ENCODE results near the gene ARID1B. TPM values are rescaled to one million over a fixed set of nuclear protein-coding genes. Genes with fewer than 3 reads are reported as not detected.

Gene ARID1B
- total and polyA plus RNA-seq, 2 donors: 36.2 to 213 TPM

DNA sequence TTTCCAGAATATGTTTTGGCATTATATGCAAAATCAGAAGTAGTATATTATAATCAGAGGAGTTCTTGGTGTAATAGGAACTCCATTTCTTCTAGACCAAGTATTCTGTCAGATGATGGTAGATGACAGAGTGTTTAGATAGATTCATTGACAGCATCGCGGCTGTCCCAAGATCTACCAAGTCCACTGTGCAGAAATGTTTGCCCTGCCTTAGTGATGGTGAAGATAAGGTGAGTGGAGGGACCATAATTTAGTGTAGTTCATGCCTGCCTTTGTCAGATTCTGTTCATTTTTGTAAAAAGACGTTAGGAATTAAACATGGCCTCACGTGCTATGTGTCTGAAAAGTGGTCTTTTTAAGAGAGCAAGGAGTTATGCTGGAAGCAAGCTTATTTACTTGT is 270.1 kb downstream of the ARID1B start:
- no peak overlapping the region for H3K27ac ChIP-seq (ENCODE audit: low read depth)
- no peaks in the 10 kb centered on the region for H3K4me1 ChIP-seq (ENCODE audit: insufficient read depth)
- H3K4me3 ChIP-seq (ENCODE audit: low read depth, low read length): no peak overlapping the region
- no peaks in the 10 kb centered on the region for H3K36me3 ChIP-seq (ENCODE audit: insufficient read depth)
- no peak for DNase-seq (ENCODE audit: extremely low spot score)
- WGBS: 80% methylated on average over 4 of the region's 4 CpGs

DNA sequence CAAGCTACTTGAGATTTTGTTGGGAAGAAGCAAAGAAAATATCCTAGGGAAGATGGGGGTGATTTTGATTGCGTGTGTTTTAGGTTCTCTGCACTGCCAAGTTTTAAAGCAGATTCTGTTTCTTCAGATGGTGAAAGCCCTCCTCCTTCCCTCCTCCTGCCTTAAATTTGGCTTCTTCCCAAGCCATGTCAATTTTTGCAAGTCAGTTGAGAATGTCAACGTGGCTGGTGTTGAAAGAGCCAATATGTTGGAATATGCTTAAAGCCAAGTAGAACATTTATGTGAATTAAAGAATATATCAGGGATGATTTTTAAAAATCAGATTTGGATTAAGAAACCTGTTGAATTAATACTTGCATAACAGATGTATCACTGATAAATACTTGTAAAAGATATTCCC is 270.8 kb downstream of the ARID1B start:
- Histone ChIP-seq H3K36me3 (ENCODE audit: insufficient read depth) (no peaks in the 10 kb centered on the region), H3K4me3 (ENCODE audit: low read depth, low read length) (no peak overlapping the region), H3K4me1 (ENCODE audit: insufficient read depth) (no peaks in the 10 kb centered on the region), H3K27ac (ENCODE audit: low read depth) (no peak overlapping the region)
- 39% methylated on average over 2 of the region's 2 CpGs for WGBS
- no peak for DNase-seq (ENCODE audit: extremely low spot score)

DNA sequence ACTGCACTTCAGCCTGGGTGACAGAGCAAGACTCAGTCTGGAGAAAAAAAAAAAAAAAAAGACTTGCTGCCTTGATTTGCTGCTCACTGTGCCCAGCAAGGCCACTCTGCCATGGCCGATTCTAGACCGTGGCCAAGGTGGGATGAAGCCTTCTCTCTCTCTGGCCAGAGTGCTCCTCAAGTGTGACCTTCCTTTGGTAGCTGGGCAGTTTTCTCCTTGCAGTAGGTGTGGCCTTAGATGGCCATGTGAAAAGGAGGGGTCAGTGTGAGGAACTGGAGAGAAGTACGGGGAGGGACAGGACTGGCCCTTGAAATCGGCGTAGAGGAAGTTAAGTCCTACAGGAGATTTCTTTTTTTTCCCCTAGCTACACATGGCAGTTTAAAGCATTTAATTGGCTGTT is 272.0 kb downstream of the ARID1B start:
- no peaks in the 10 kb centered on the region for H3K4me1 ChIP-seq (ENCODE audit: insufficient read depth)
- no peak for DNase-seq (ENCODE audit: extremely low spot score)
- no peak overlapping the region for H3K4me3 ChIP-seq (ENCODE audit: low read depth, low read length)
- no peaks in the 10 kb centered on the region for H3K36me3 ChIP-seq (ENCODE audit: insufficient read depth)
- H3K27ac ChIP-seq (ENCODE audit: low read depth): no peak overlapping the region
- WGBS: 85% methylated on average over 5 of the region's 5 CpGs

DNA sequence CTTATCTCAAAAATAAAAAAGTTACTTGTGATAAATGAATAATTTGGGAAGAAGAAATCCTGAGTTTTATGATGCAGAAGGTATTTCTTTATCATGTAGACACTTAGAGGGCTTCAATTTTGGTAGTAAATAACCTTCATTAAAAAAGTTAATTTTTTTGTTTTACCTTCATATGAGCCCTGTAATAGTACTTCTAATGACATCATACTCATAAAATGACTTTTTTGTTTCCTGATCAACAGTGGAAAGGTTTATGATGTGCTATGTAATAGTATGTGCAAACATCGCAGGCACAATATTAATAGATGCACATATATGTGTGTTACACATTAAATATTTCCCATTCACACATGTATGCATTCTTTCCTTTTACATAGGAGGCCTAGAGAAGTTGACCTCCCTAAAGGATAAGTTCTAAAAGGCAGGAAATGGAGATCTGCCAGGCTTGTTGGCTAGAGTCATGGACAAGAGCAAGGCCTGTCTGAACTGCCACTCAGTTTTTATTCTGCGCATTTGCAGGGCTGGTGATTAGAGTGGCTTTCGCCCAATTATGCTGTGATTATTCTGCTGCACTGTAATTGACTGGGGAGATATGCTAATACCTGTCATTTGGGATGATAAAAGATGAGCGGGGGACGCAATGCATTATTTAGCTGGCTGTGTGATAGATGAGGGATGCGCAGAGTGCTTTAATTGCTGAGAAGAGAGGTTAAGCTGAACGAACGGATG is 273.5 kb downstream of the ARID1B start:
- no peaks in the 10 kb centered on the region for H3K4me1 ChIP-seq (ENCODE audit: insufficient read depth)
- WGBS: 75% methylated on average over 8 of the region's 8 CpGs
- DNase-seq (ENCODE audit: extremely low spot score): no peak

DNA sequence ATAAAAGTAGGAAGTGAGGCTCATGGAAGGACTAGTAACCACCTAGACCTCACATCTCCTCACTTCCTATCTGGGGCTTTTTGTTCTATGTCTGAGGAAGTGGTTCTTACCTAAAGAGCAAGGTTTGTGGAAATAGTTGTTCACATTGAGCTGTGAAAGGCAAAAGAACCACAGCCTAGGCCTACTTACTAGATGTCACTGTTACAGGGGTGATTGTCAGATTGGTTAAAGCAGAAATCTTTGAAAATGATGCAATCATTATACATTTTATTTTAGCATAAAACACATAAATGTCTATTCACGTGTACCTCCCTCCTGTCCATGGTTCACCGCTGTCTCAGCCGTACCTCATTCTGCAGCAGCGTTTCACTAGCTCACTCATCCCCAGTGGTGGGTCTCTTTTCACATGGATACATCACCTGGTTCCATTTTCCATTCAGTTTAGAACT is 277.4 kb downstream of the ARID1B start:
- whole genome bisulfite sequencing: 91% methylated on average over 4 of the region's 4 CpGs
- no peak for DNase-seq (ENCODE audit: extremely low spot score)
- H3K4me1 ChIP-seq (ENCODE audit: insufficient read depth): no peaks in the 10 kb centered on the region
- no peak overlapping the region for H3K27ac ChIP-seq (ENCODE audit: low read depth)
- no peaks in the 10 kb centered on the region for H3K36me3 ChIP-seq (ENCODE audit: insufficient read depth)
- H3K4me3 ChIP-seq (ENCODE audit: low read depth, low read length): no peak overlapping the region

More for the DNA sequence above, 273.5 kb downstream of the ARID1B start:
- Histone ChIP-seq H3K4me3 (ENCODE audit: low read depth, low read length) (no peak overlapping the region), H3K27ac (ENCODE audit: low read depth) (no peak overlapping the region), H3K36me3 (ENCODE audit: insufficient read depth) (no peaks in the 10 kb centered on the region)

DNA sequence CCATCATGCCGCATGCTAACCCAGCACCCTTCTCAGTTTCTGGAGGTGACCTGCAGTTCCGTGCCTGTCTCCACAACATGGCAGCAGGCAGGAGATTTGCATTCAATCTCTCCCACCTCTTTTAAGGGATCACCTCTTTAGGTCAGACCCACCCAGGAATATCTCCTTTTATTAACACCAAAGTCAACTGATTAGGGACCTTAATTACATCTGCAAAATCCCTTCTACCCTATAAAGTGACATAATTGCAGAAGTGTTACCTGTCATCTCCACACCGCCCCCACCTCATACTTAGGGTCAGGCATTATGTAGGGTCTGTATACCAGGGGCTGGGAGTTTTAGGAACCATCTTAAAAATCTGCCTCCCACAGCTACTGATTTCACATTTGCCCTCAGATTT is 278.7 kb downstream of the ARID1B start:
- no peak for DNase-seq (ENCODE audit: extremely low spot score)
- 97% methylated on average over 3 of the region's 3 CpGs for WGBS
- Histone ChIP-seq H3K4me3 (ENCODE audit: low read depth, low read length) (no peak overlapping the region), H3K27ac (ENCODE audit: low read depth) (no peak overlapping the region), H3K36me3 (ENCODE audit: insufficient read depth) (no peaks in the 10 kb centered on the region), H3K4me1 (ENCODE audit: insufficient read depth) (no peaks in the 10 kb centered on the region)

DNA sequence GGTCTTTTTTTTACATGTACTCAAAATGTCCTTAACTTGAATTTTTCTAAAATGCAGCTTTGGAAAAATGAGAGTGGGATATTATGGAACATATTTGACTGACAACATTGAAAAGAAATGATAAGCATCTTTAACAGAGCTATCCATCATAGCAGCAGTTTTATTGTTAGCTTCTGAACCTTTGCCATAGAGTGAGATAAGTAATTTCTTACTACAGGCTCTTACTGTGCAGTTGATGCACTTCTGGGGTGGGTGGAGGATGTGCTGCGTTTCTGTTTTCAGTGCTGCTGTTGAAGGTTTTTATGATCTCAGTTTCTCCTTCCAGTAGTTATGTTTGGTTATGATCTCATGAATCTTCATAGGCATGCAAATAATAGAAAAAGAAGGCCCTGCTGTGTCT is 279.1 kb downstream of the ARID1B start:
- 27% methylated on average over 1 of the region's 1 CpG for WGBS
- no peak for DNase-seq (ENCODE audit: extremely low spot score)
- H3K27ac ChIP-seq (ENCODE audit: low read depth): no peak overlapping the region

DNA sequence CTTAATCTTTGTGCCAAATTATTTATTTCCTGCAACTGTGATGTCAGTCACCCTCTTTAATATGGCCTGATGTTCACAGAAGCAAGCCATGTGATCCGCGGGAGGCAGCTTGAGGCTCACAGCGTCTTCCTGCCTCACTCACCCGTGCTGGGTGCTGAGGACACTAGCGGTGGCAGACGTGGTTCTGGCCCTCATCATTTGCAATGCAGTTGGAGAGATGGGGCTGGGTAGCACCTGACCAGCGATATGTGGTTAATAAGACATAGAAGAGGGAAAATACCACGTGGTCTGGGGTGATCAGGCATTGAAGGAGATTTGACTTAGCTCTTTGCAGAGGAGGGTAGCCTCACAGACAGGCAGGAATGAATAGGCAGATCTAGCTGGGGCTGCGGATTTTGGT is 281.4 kb downstream of the ARID1B start:
- Histone ChIP-seq H3K4me3 (ENCODE audit: low read depth, low read length) (no peak overlapping the region), H3K4me1 (ENCODE audit: insufficient read depth) (no peaks in the 10 kb centered on the region), H3K27ac (ENCODE audit: low read depth) (no peak overlapping the region), H3K36me3 (ENCODE audit: insufficient read depth) (no peaks in the 10 kb centered on the region)
- no peak for DNase-seq (ENCODE audit: extremely low spot score)
- 92% methylated on average over 9 of the region's 9 CpGs for WGBS

More for the DNA sequence above, 279.1 kb downstream of the ARID1B start:
- no peaks in the 10 kb centered on the region for H3K36me3 ChIP-seq (ENCODE audit: insufficient read depth)
- H3K4me1 ChIP-seq (ENCODE audit: insufficient read depth): no peaks in the 10 kb centered on the region
- no peak overlapping the region for H3K4me3 ChIP-seq (ENCODE audit: low read depth, low read length)

DNA sequence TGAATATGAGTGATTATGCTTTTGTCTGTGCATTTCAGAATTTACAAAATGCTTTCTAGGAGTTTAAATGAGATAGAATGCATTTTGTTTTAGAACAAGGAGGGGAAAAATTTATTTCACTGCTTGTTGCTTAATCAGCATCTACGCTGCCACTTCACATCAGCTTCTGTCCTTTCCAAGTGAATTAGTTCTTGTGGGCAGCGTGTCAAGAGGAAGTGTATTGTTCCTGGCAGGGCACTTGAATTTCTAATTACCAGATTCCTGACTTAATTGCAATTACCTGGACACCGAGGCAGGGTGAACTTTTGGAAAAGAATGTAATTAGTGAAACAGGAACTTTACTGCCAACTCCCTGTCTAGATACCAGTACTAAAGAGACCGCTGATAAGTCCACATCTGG is 282.6 kb downstream of the ARID1B start:
- WGBS: 58% methylated on average over 4 of the region's 4 CpGs
- no peaks in the 10 kb centered on the region for H3K36me3 ChIP-seq (ENCODE audit: insufficient read depth)
- H3K4me3 ChIP-seq (ENCODE audit: low read depth, low read length): no peak overlapping the region
- DNase-seq (ENCODE audit: extremely low spot score): no peak
- no peak overlapping the region for H3K27ac ChIP-seq (ENCODE audit: low read depth)
- no peaks in the 10 kb centered on the region for H3K4me1 ChIP-seq (ENCODE audit: insufficient read depth)

DNA sequence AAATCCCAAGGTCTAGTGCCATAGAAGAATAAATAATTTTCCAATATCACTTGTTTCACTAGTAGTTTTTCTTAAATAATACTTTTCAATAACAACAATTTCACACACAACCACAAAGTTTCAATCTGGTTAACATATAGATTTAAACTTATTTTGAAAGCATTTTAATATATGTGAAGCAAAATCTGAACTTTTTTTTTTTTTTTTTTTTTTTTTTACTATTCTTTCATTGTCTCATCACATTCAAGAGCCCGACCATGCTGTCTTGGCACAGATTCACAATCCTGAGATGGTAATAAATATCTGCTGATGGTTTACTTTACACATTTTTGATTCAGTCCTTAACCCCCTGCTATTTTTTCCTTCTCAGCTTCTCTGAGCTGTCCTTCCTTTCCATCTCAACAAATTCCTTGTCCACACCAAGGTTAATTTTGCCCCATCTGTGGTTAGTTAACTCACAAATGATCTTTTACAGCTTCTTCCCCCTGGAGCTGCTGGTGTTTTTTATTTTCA is 283.3 kb downstream of the ARID1B start:
- no peak for DNase-seq (ENCODE audit: extremely low spot score)
- no peak overlapping the region for H3K4me3 ChIP-seq (ENCODE audit: low read depth, low read length)
- no peaks in the 10 kb centered on the region for H3K4me1 ChIP-seq (ENCODE audit: insufficient read depth)
- no peak overlapping the region for H3K27ac ChIP-seq (ENCODE audit: low read depth)
- 18% methylated on average over 1 of the region's 1 CpG for WGBS
- H3K36me3 ChIP-seq (ENCODE audit: insufficient read depth): no peaks in the 10 kb centered on the region

DNA sequence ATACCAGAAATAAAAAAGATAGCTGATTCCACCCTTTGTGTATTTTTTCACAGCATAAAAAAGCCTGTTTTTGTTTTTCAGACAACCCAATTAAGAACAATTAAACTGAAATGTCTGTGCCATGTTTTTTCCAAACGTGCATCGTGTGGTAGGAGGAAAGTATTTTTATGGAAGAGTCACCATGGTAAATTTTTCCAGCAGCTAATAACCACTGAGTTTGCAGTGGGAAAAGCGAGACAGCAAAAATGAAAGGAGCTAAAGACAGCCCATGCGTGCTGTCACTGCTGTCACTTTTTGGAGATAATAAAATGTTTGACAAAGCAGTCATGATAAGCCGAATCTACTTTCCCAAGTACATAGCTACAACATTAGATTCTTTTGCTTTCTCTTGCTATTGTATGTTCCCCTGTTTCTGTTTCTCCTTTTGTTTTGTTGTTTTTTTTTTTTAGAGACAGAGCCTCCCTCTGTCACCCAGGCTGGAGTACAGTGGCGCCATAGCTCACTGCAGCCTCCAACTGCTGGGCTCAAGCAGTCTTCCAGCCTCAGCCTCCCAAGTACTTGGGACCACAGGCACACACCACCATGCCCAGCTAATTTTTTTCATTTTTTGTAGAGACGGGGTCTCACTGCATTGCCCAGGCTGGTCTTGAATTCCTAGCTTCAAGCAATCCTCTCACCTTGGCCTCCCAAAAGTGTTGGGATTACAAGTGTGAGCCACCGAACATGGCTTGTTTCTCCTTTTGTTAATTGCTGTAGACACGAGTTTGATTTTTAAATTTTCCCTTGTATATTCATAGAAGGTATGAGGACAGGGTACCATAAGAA is 284.8 kb downstream of the ARID1B start:
- no peak overlapping the region for H3K27ac ChIP-seq (ENCODE audit: low read depth)
- 90% methylated on average over 9 of the region's 9 CpGs for WGBS
- H3K4me1 ChIP-seq (ENCODE audit: insufficient read depth): no peaks in the 10 kb centered on the region
- no peak overlapping the region for H3K4me3 ChIP-seq (ENCODE audit: low read depth, low read length)
- DNase-seq (ENCODE audit: extremely low spot score): no peak
- no peaks in the 10 kb centered on the region for H3K36me3 ChIP-seq (ENCODE audit: insufficient read depth)

DNA sequence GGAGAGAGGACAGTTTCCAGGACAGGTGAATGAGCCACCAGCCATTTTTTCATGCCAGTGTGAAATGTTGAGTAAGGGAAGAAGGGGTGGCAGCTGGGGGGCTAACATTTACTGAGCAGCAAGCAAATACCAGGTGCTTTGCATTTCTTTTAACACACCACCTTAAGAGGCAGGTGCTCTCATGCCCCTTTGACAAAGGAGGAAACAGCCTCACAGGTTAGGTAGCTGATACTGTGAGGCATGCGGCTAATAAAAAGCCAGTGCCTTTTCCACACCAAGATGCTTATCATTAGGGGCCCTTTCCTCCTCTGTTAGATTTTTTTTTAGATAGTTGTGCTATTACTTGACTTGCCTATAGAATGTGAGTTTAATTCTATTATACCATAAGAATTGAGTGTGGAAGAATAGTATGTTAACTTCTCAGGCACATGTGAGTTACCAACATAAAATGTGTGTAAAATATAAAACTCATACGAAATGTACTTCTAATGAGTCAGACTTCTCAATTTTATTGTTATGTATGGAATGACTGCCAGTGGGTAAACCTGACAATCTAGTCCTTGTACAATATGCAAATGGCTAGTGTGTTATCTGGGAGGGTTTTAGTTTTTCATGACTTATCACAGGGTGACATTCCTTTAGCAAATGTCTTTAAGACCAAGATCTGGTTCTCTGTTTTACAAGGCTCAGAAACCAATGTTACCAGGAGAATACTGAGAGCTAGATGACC is 286.2 kb downstream of the ARID1B start:
- no peak overlapping the region for H3K4me3 ChIP-seq (ENCODE audit: low read depth, low read length)
- 64% methylated on average over 2 of the region's 2 CpGs for WGBS
- DNase-seq (ENCODE audit: extremely low spot score): no peak
- H3K36me3 ChIP-seq (ENCODE audit: insufficient read depth): no peaks in the 10 kb centered on the region
- no peaks in the 10 kb centered on the region for H3K4me1 ChIP-seq (ENCODE audit: insufficient read depth)
- H3K27ac ChIP-seq (ENCODE audit: low read depth): no peak overlapping the region

DNA sequence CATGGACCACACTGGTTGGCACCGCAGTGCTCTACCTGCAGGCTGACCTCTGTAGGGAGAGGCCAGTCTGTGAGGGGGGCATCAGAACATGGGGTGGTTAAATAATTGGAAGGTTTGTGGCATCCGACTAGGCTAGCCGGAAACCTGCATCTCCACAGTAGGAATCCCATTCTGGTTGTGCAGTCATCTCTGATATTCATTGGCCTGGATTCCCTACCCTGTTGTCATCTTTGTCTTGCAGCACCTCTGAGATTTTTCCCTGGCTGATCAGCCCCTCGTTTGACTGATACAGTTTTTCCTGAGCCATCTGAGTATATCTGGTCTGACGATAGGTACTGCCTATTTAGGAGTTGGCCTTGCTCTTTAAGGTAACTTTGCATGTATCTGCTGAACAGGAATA is 286.7 kb downstream of the ARID1B start:
- DNase-seq (ENCODE audit: extremely low spot score): no peak
- Histone ChIP-seq H3K4me3 (ENCODE audit: low read depth, low read length) (no peak overlapping the region), H3K27ac (ENCODE audit: low read depth) (no peak overlapping the region), H3K4me1 (ENCODE audit: insufficient read depth) (no peaks in the 10 kb centered on the region), H3K36me3 (ENCODE audit: insufficient read depth) (no peaks in the 10 kb centered on the region)
- WGBS: 83% methylated on average over 5 of the region's 5 CpGs

Data from urinary bladder (tissue), 4 donors.